C4-2B (cell line): ENCODE results near the gene PAQR5.

Experiments
- ZFX ChIP-seq: fragments of 450-650 bp; IDR thresholded peaks from 2 replicates; pipeline ENCODE4 v1.6.1; 2017
- TF ChIP-seq, protein P1 (sequence below): fragments of 450-650 bp; conservative IDR thresholded peaks from 2 replicates; pipeline ENCODE4 v1.5.1; 2017; ENCODE audit warnings: mild to moderate bottlenecking

DNA sequence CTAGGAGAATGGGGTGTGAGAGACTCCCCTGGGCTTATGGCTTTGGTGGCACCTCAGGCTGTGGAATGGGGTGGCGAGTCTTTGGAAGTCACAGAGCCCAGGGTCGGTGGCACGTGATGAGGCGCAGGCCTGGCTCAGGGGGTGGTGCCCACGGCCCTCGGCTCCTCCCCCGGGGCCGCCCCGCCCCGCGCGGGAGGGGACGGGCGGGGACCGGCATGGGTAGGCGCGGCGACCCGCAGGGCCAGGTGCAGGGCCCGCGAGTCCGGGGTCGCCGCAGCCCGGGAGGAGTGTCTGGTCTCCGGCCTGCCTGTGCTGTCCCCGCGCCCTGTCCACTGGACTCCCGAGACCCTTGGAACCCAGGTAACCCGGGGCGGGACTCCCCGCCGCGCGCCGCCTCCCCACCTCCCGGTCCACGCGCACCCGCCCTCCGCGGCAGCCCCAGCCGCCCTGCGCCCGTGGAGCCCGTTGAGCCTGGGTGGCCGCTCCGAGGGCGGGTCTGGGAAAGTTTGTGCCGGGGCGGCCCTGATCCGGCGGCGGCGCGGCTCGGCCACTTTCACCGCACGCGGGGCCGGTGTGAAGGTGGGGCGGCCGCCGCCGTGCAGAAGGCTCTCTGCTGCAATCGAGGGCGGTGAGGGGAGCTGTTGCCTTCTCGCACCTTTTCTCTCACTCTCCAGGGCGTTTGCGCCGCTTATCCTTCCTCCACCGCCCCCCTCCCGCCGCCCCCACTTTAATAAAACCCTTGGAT, at the start of gene PAQR5:
- TF ChIP-seq, protein P1, sequence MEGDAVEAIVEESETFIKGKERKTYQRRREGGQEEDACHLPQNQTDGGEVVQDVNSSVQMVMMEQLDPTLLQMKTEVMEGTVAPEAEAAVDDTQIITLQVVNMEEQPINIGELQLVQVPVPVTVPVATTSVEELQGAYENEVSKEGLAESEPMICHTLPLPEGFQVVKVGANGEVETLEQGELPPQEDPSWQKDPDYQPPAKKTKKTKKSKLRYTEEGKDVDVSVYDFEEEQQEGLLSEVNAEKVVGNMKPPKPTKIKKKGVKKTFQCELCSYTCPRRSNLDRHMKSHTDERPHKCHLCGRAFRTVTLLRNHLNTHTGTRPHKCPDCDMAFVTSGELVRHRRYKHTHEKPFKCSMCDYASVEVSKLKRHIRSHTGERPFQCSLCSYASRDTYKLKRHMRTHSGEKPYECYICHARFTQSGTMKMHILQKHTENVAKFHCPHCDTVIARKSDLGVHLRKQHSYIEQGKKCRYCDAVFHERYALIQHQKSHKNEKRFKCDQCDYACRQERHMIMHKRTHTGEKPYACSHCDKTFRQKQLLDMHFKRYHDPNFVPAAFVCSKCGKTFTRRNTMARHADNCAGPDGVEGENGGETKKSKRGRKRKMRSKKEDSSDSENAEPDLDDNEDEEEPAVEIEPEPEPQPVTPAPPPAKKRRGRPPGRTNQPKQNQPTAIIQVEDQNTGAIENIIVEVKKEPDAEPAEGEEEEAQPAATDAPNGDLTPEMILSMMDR, result no peak
- no peak for TF ChIP-seq ZFX
